K562 (cell line): ENCODE data around the gene KCNK4. TPM values are rescaled to one million over a fixed set of nuclear protein-coding genes. Genes with fewer than 3 reads are reported as not detected.
A peak's percentile ranks its signal among the peaks of the same experiment; 100 is the strongest.

Experiments used
- ATF7 ChIP-seq: fragments of 450-650 bp; IDR thresholded peaks from 2 replicates; pipeline ENCODE4 v1.7.1; 2014; ENCODE audit warnings: mild to moderate bottlenecking, moderate library complexity
- CREBBP ChIP-seq: IDR thresholded peaks from one replicate; pipeline ENCODE4 v1.6.1; 2012; ENCODE audit warnings: low read depth, mild to moderate bottlenecking, control low read depth, inconsistent platforms, low read length
- DACH1 ChIP-seq: fragments of 450-650 bp; IDR thresholded peaks from 2 replicates; pipeline ENCODE4 v1.6.1; 2018; ENCODE audit not compliant: partially characterized antibody
- L3MBTL2 ChIP-seq: fragments of 450-650 bp; IDR thresholded peaks from 2 replicates; pipeline ENCODE4 v1.6.1; 2016; ENCODE audit warnings: mild to moderate bottlenecking, moderate library complexity
- MAZ ChIP-seq, 2 experiments: fragments of 450-650 bp in 1 of 2; sonication (generic) in 1 of 2; formaldehyde crosslinking; IDR thresholded peaks in 1 of 2; conservative IDR thresholded peaks in 1 of 2; 2 replicates each; pipeline versions ENCODE4 v1.4.0 to v1.5.0; 2020; ENCODE audit warnings: mild to moderate bottlenecking in 1 of 2, missing genetic modification reagents in 1 of 2
- MBD2 ChIP-seq: sonication (generic); IDR thresholded peaks from 2 replicates; pipeline ENCODE4 v1.6.1; 2016; ENCODE audit warnings: low read depth, borderline replicate concordance
- PHB2 ChIP-seq: fragments of 450-650 bp; IDR thresholded peaks from 2 replicates; pipeline ENCODE4 v1.6.1; 2017; ENCODE audit warnings: low read depth
- RAD21 ChIP-seq, 2 experiments: fragments of 250-450 bp in 1 of 2; fragments of 450-650 bp in 1 of 2; sonication (Bioruptor Pico) in 1 of 2; formaldehyde crosslinking in 1 of 2; IDR thresholded peaks in 1 of 2; conservative IDR thresholded peaks in 1 of 2; 2 replicates each; pipeline versions ENCODE4 v1.4.0 to v1.8.0; 2020 to 2022; ENCODE audit warnings: mild to moderate bottlenecking in 2 of 2, moderate library complexity in 1 of 2
- RBFOX2 ChIP-seq: fragments of 200-400 bp; formaldehyde crosslinking; IDR thresholded peaks from 2 replicates; pipeline ENCODE4 v1.6.1; 2017; ENCODE audit warnings: low read depth, mild to moderate bottlenecking, low read length, moderate library complexity
- SP1 ChIP-seq: sonication (generic); formaldehyde crosslinking; IDR thresholded peaks from 2 replicates; pipeline ENCODE4 v1.8.1; 2022; ENCODE audit warnings: mild to moderate bottlenecking, missing genetic modification reagents
- SRSF1 ChIP-seq: fragments of 200-400 bp; formaldehyde crosslinking; IDR thresholded peaks from 2 replicates; pipeline ENCODE4 v1.6.1; 2017; ENCODE audit warnings: mild to moderate bottlenecking, low read depth, low read length, moderate library complexity
- TAF9B ChIP-seq: fragments of 450-650 bp; IDR thresholded peaks from 2 replicates; pipeline ENCODE4 v1.6.1; 2018; ENCODE audit warnings: mild to moderate bottlenecking; ENCODE audit not compliant: partially characterized antibody
- YY1 ChIP-seq, 3 experiments: IDR thresholded peaks; 2 replicates each; pipeline ENCODE4 v1.6.1; 2011; ENCODE audit warnings: low read length in 2 of 3, mild to moderate bottlenecking in 2 of 3, moderate library complexity in 2 of 3, borderline replicate concordance in 1 of 3, control low read depth in 1 of 3, low read depth in 1 of 3; ENCODE audit not compliant: insufficient read depth in 3 of 3, insufficient replicate concordance in 2 of 3, control insufficient read depth in 1 of 3, insufficient read length in 1 of 3; ENCODE audit errors: extremely low read depth in 1 of 3
- ZNF589 ChIP-seq: fragments of 200-800 bp; sonication (Bioruptor generic); IDR thresholded peaks from 2 replicates; pipeline ENCODE4 v1.6.1; 2016; ENCODE audit warnings: low read depth, missing genetic modification characterization, missing compliant biosample characterization
- polyA plus RNA-seq, 8 experiments: library from polyadenylated mRNA; depleted of rRNA in 4 of 8; stranded (reverse) in 5 of 8; unstranded in 3 of 8; fragments of >200 nt; fragmentation: Nextera tagmentation in 2 of 8; fragmentation: Illumina TruSeq in 1 of 8; extraction: Ambion mirVana in 2 of 8; extraction: Trizol in 1 of 8; gene quantifications; 2 replicates each; pipeline versions ENCODE4 v1.2.1 to v1.2.3, GENCODE V29; 2011 to 2014; ENCODE audit warnings: inconsistent platforms in 1 of 8, missing spikeins in 1 of 8
- total RNA-seq, 7 experiments: library from RNA; depleted of rRNA in 6 of 7; stranded (reverse); fragments of >200 nt in 6 of 7; fragmentation: Illumina TruSeq in 2 of 7; extraction: Trizol in 2 of 7; gene quantifications; 2 replicates each; pipeline versions ENCODE4 v1.2.1 to v1.2.3, GENCODE V29; 2011 to 2021; ENCODE audit warnings: low replicate concordance in 1 of 7
- TF ChIP-seq, protein P1 (sequence below): fragments of 450-650 bp; IDR thresholded peaks from 2 replicates; pipeline ENCODE4 v1.6.1; 2016; ENCODE audit warnings: antibody characterized with exemption
- TF ChIP-seq, protein P2 (sequence below), 2 experiments: IDR thresholded peaks; 2 replicates each; pipeline ENCODE4 v1.6.1; 2011; ENCODE audit warnings: borderline replicate concordance in 1 of 2, control low read depth in 1 of 2, low read depth in 1 of 2, low read length in 1 of 2, mild to moderate bottlenecking in 1 of 2, mixed read lengths in 1 of 2, moderate library complexity in 1 of 2; ENCODE audit not compliant: insufficient read depth in 1 of 2, insufficient read length in 1 of 2, poor library complexity in 1 of 2, severe bottlenecking in 1 of 2; ENCODE audit errors: extremely low read depth in 1 of 2
- TF ChIP-seq, protein P3 (sequence below): fragments of 250-450 bp; sonication (Bioruptor Pico); IDR thresholded peaks from 2 replicates; pipeline ENCODE4 v1.9.0; 2021; ENCODE audit warnings: mild to moderate bottlenecking, inconsistent platforms

KCNK4 gene
- total and polyA plus RNA-seq, 9 of the 15 experiments (the other 6 are each of a cell fraction or from before 2014, with no cell fraction given), result not detected

GRCh38 chr11:64305075-64305690, 14.1 kb downstream of the KCNK4 start, which contains the start of gene ESRRA (continued):
- no peak for TF ChIP-seq TAF9B
- TF ChIP-seq, protein P1, sequence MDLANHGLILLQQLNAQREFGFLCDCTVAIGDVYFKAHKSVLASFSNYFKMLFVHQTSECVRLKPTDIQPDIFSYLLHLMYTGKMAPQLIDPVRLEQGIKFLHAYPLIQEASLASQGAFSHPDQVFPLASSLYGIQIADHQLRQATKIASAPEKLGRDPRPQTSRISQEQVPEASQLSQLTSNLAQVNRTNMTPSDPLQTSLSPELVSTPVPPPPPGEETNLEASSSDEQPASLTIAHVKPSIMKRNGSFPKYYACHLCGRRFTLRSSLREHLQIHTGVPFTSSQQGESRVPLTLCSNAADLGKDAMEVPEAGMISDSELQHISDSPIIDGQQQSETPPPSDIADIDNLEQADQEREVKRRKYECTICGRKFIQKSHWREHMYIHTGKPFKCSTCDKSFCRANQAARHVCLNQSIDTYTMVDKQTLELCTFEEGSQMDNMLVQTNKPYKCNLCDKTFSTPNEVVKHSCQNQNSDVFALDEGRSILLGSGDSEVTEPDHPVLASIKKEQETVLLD, result no peak
- 0 out of 2 replicates have a peak, but pooled peaks have one; percentile 40 for TF ChIP-seq SP1 (CRISPR knock-in tag)
- no peak for TF ChIP-seq L3MBTL2
- TF ChIP-seq ATF7, result peak; percentile 50
- no peak for TF ChIP-seq RAD21 (CRISPR knock-in tag; conservative IDR thresholded peaks at IDR 0.05 in 1 of 2, IDR thresholded peaks at IDR 0.05 in 1 of 2)
- TF ChIP-seq CREBBP, result no peak
- peak; percentile 34; the same call in 1 of the 2 replicates for TF ChIP-seq MBD2
- no peak for TF ChIP-seq ZNF589 (CRISPR knock-in tag)
- TF ChIP-seq, protein P2, sequence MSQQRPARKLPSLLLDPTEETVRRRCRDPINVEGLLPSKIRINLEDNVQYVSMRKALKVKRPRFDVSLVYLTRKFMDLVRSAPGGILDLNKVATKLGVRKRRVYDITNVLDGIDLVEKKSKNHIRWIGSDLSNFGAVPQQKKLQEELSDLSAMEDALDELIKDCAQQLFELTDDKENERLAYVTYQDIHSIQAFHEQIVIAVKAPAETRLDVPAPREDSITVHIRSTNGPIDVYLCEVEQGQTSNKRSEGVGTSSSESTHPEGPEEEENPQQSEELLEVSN (IDR thresholded peaks at IDR 0.05; ENCODE audit: borderline replicate concordance in 1 of 2, extremely low read depth in 1 of 2, insufficient read depth in 1 of 2, insufficient read length in 1 of 2, low read depth in 1 of 2, low read length in 1 of 2, poor library complexity in 1 of 2, severe bottlenecking in 1 of 2), result peak in 1 of 2 experiments; percentile 17
- TF ChIP-seq DACH1, result peak; percentile 62
- no peak for TF ChIP-seq PHB2
- peak in 1 of 3 experiments; percentile 42 for TF ChIP-seq YY1 (IDR thresholded peaks at IDR 0.05; ENCODE audit: borderline replicate concordance in 1 of 3, control insufficient read depth in 1 of 3, extremely low read depth in 1 of 3, insufficient read depth in 3 of 3, insufficient read length in 1 of 3, insufficient replicate concordance in 2 of 3, low read depth in 1 of 3, low read length in 2 of 3)
- TF ChIP-seq, protein P3, sequence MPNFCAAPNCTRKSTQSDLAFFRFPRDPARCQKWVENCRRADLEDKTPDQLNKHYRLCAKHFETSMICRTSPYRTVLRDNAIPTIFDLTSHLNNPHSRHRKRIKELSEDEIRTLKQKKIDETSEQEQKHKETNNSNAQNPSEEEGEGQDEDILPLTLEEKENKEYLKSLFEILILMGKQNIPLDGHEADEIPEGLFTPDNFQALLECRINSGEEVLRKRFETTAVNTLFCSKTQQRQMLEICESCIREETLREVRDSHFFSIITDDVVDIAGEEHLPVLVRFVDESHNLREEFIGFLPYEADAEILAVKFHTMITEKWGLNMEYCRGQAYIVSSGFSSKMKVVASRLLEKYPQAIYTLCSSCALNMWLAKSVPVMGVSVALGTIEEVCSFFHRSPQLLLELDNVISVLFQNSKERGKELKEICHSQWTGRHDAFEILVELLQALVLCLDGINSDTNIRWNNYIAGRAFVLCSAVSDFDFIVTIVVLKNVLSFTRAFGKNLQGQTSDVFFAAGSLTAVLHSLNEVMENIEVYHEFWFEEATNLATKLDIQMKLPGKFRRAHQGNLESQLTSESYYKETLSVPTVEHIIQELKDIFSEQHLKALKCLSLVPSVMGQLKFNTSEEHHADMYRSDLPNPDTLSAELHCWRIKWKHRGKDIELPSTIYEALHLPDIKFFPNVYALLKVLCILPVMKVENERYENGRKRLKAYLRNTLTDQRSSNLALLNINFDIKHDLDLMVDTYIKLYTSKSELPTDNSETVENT, result peak; percentile 55; the same call in 1 of the 2 replicates
- TF ChIP-seq SRSF1, result no peak
- TF ChIP-seq MAZ (CRISPR knock-in tag; conservative IDR thresholded peaks at IDR 0.05 in 1 of 2, IDR thresholded peaks at IDR 0.05 in 1 of 2), result peak; percentile 43 to 93
- peak; percentile 20; the same call in 1 of the 2 replicates for TF ChIP-seq RBFOX2
- TF ChIP-seq, all 486 proteins: peak for 40
